Uterus (tissue), 4 donors: ENCODE data around the gene RAD50. TPM values are rescaled to one million over a fixed set of nuclear protein-coding genes. Genes with fewer than 3 reads are reported as not detected.
"Not testable (repeated sequence)": the region's sequence is repeated elsewhere in the genome, so short reads cannot be mapped to it uniquely, and the experiment has no call there.

Experiments
- DNase-seq, 2 donors: peaks; one replicate each; pipeline ENCODE4 v3.0.0-alpha.2; 2019 to 2020
- H3K27ac ChIP-seq, 2 donors: fragments of 200-600 bp; sonication (generic); 1 replicate in 1 of 2; 2 replicates in 1 of 2; pipeline ENCODE4 v1.5.1; 2016 to 2018
- H3K27me3 ChIP-seq, 2 donors: fragments of 200-600 bp; sonication (generic); one replicate each; pipeline ENCODE4 v1.5.1; 2018 to 2019; ENCODE audit warnings: control low read depth in 1 of 2
- H3K36me3 ChIP-seq, 2 donors: fragments of 200-600 bp; sonication (generic); one replicate each; pipeline ENCODE4 v1.5.1; 2019; ENCODE audit warnings: control low read depth in 1 of 2
- H3K4me1 ChIP-seq, 2 donors: fragments of 200-600 bp; sonication (generic); one replicate each; pipeline ENCODE4 v1.5.1; 2018 to 2019; ENCODE audit warnings: control low read depth in 1 of 2
- H3K4me3 ChIP-seq, 2 donors: fragments of 200-600 bp; sonication (generic); 1 replicate in 1 of 2; 2 replicates in 1 of 2; pipeline ENCODE4 v1.5.1; 2018 to 2019; ENCODE audit warnings: mild to moderate bottlenecking in 1 of 2
- H3K9me3 ChIP-seq, 2 donors: fragments of 200-600 bp; sonication (generic); one replicate each; pipeline ENCODE4 v1.5.1; 2019; ENCODE audit warnings: control low read depth in 1 of 2
- CTCF ChIP-seq, 4 experiments: fragments of 200-600 bp in 2 of 4; fragments of 450-650 bp in 2 of 4; sonication (generic) in 2 of 4; IDR thresholded peaks; one replicate each; pipeline ENCODE4 v1.5.1; 2016 to 2019; ENCODE audit warnings: antibody characterized with exemption in 4 of 4, mild to moderate bottlenecking in 2 of 4, moderate library complexity in 1 of 4
- POLR2A ChIP-seq, 2 donors: fragments of 450-650 bp; IDR thresholded peaks; one replicate each; pipeline ENCODE4 v1.6.1; 2016; ENCODE audit warnings: antibody characterized with exemption in 2 of 2, mild to moderate bottlenecking in 1 of 2, moderate library complexity in 1 of 2
- intact Hi-C: fragments of 100-400 bp; cut with DNase I; formaldehyde crosslinking; loops from one replicate; pipeline ENCODE4 v1.15.1; 2023; ENCODE audit warnings: low total_unique reads
- total RNA-seq, 4 donors: library from RNA; depleted of rRNA in 3 of 4; stranded (reverse); fragments of >200 nt in 3 of 4; gene quantifications; one replicate each; pipeline versions ENCODE4 v1.1.0 to v1.2.4, GENCODE V29; 2014 to 2023
- donor health status: DM: yes; HTN: yes; CAD: no.

RAD50 gene
- total RNA-seq, 4 donors from 2014 or later: 13.8 to 50.0 (median 32.6) TPM

- DNase-seq: no peak
- intact Hi-C loops: no loop called here
- H3K27ac ChIP-seq: no peak overlapping the region
- no peaks in the 10 kb centered on the region for H3K36me3 ChIP-seq
- no peak overlapping the region for H3K4me3 ChIP-seq
- no peaks in the 10 kb centered on the region for H3K27me3 ChIP-seq
- no peaks in the 10 kb centered on the region for H3K4me1 ChIP-seq
- TF ChIP-seq CTCF (IDR thresholded peaks at IDR 0.05): no peak
- no peak for TF ChIP-seq POLR2A (IDR thresholded peaks at IDR 0.05)
- no peaks in the 10 kb centered on the region for H3K9me3 ChIP-seq
Observed at GRCh38 chr5:132547269-132547668, 9.5 kb upstream of the RAD50 start.

GRCh38 chr5:132548834-132549233 is 7.9 kb upstream of the RAD50 start:
- DNase-seq, H3K27me3 ChIP-seq, H3K36me3 ChIP-seq, H3K27ac ChIP-seq, H3K4me1 ChIP-seq, intact Hi-C loops, H3K9me3 ChIP-seq, H3K4me3 ChIP-seq: not testable (repeated sequence)

- Histone ChIP-seq H3K4me1 (no peaks in the 10 kb centered on the region), H3K27ac (no peak overlapping the region), H3K4me3 (no peak overlapping the region), H3K36me3 (no peaks in the 10 kb centered on the region), H3K9me3 (no peaks in the 10 kb centered on the region), H3K27me3 (no peaks in the 10 kb centered on the region)
- DNase-seq: no peak
- intact Hi-C loops: no loop called here
- TF ChIP-seq POLR2A (IDR thresholded peaks at IDR 0.05): no peak
- TF ChIP-seq CTCF (IDR thresholded peaks at IDR 0.05): no peak
Observed at GRCh38 chr5:132549576-132549975, 7.2 kb upstream of the RAD50 start.

GRCh38 chr5:132556153-132556762 is 519 bp upstream of the RAD50 start:
- H3K4me1 ChIP-seq: peaks cover 0 to 12% of the 10 kb centered on the region in 2 donors
- H3K4me3 ChIP-seq: peak overlapping the region; percentile 71 to 72
- H3K36me3 ChIP-seq: no peaks in the 10 kb centered on the region
- no peaks in the 10 kb centered on the region for H3K9me3 ChIP-seq
- no peak for TF ChIP-seq POLR2A (IDR thresholded peaks at IDR 0.05)
- TF ChIP-seq CTCF (IDR thresholded peaks at IDR 0.05): no peak
- H3K27ac ChIP-seq: peak overlapping the region; percentile 78 to 81
- no peaks in the 10 kb centered on the region for H3K27me3 ChIP-seq
- DNase-seq: no peak
- intact Hi-C loops: no loop called here

GRCh38 chr5:132557478-132558172 is 848 bp downstream of the RAD50 start:
- TF ChIP-seq POLR2A (IDR thresholded peaks at IDR 0.05) (no peak), CTCF (IDR thresholded peaks at IDR 0.05) (no peak)
- DNase-seq: peak; percentile 26 to 38
- peak overlapping the region; percentile 78 to 81 for H3K27ac ChIP-seq
- peaks cover 0 to 12% of the 10 kb centered on the region in 2 donors for H3K4me1 ChIP-seq
- peak overlapping the region; percentile 71 to 72 for H3K4me3 ChIP-seq
- no peaks in the 10 kb centered on the region for H3K27me3 ChIP-seq
- H3K9me3 ChIP-seq: no peaks in the 10 kb centered on the region
- H3K36me3 ChIP-seq: no peaks in the 10 kb centered on the region
- intact Hi-C loops: no loop called here
